ENCODE results near the gene HNF4A.

HNF4A gene

DNA sequence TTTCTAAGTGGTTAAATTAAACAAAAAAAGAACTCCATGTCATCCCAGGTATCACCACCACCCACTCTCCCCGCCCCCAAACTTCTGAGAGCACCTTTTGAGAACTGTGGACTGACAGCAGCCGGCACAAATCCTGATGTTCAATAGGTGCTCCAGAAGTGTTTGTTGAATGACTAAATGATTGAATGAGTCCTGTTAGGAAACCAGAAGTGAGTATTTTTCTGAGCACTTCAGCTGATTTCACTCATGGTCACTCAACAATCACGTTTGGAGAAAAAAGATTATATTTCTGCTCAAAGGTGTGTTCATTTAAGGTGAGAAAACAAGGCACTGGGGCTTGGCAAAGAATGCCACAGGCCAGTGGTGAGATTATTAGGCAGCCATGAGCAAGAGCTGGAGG is 6.2 kb upstream of the HNF4A start:
- H3K9ac ChIP-seq (ENCODE audit: low read depth, low read length): no peak overlapping the region

DNA sequence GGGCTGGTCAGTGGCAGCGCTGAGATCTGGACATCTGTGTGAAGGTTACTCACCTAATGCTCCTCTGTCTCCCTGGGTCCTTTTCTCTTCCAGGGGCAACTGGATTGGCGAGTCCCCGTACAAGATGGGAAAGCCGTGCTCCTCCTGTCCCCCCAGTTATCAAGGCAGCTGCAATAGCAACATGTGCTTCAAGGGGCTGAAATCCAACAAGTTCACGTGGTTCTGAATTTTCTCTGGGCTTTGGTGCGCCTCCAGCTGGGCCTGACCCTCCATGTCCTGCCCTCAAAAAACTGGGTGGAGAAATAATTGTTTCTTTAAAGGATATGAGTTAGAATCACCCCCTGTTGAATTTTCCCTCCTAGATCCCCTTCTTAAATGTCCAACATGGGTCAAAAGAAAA is 4.9 kb upstream of the HNF4A start:
- no peak overlapping the region for H3K9ac ChIP-seq (ENCODE audit: low read depth, low read length)
- H3K9me3 ChIP-seq (ENCODE audit: insufficient read depth, low read depth, low read length): no peaks in the 10 kb centered on the region
- no peak overlapping the region for H3K4me3 ChIP-seq (ENCODE audit: low read length)
- H3K27me3 ChIP-seq (ENCODE audit: insufficient read depth, low read length): no peaks in the 10 kb centered on the region
- H3K4me1 ChIP-seq (ENCODE audit: insufficient read depth, low read length): peaks cover 3% of the 10 kb centered on the region; the same call in 1 of the 2 replicates
- H3K36me3 ChIP-seq (ENCODE audit: insufficient read depth, low read depth, low read length): no peaks in the 10 kb centered on the region
- H3K27ac ChIP-seq (ENCODE audit: low read length): no peak overlapping the region

More for the DNA sequence above, 6.2 kb upstream of the HNF4A start:
- Histone ChIP-seq H3K36me3 (ENCODE audit: insufficient read depth, low read depth, low read length) (no peaks in the 10 kb centered on the region), H3K27me3 (ENCODE audit: insufficient read depth, low read length) (no peaks in the 10 kb centered on the region), H3K4me1 (ENCODE audit: insufficient read depth, low read length) (peaks cover 3% of the 10 kb centered on the region; the same call in 1 of the 2 replicates), H3K27ac (ENCODE audit: low read length) (no peak overlapping the region), H3K4me3 (ENCODE audit: low read length) (no peak overlapping the region), H3K9me3 (ENCODE audit: insufficient read depth, low read depth, low read length) (no peaks in the 10 kb centered on the region)

DNA sequence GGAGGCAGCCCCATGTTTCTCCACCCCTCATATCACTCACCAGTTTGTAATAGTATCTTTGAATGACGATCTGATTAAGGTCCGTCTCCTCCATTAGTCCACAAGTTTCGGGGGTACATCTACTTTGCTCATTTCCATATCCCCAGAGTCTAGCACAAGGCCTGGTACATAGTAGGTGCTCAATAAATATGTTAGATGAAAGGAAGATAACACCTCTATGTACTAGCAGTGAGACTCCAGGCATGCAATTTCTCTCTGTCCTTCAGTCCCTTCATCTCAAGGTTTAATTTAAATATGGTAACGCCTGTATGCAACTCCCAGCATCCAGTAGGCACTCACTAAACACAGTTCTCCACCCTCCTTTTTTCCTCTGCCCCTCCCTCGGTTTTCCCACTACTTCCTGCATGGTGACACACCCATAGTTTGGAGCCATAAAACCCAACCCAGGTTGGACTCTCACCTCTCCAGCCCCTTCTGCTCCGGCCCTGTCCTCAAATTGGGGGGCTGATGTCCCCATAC is 461 bp upstream of the HNF4A start:
- Histone ChIP-seq H3K9ac (ENCODE audit: low read depth, low read length) (no peak overlapping the region), H3K36me3 (ENCODE audit: insufficient read depth, low read depth, low read length) (no peaks in the 10 kb centered on the region), H3K27ac (ENCODE audit: low read length) (no peak overlapping the region), H3K4me3 (ENCODE audit: low read length) (no peak overlapping the region), H3K4me1 (ENCODE audit: insufficient read depth, low read length) (peaks cover 3% of the 10 kb centered on the region; the same call in 1 of the 2 replicates), H3K9me3 (ENCODE audit: insufficient read depth, low read depth, low read length) (no peaks in the 10 kb centered on the region), H3K27me3 (ENCODE audit: insufficient read depth, low read length) (no peaks in the 10 kb centered on the region)

DNA sequence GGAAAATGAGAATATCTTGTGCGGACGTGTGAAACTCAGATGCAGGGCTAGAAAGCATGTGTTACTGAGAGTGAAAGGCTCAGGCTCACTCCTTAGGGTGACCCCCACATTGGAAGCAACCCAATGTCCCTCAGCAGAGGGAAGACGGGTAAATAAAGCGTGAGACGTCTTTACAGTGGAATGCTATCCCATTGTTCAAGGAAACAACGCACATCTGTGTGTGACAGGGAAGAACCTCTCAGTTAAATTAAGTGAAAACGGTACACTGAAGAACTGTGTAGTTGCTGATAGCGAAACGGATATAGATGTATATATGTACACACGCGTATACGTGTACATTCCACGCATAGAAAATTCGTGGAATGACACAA is 839 bp downstream of the HNF4A start:
- peaks cover 3% of the 10 kb centered on the region; the same call in 1 of the 2 replicates for H3K4me1 ChIP-seq (ENCODE audit: insufficient read depth, low read length)
- no peaks in the 10 kb centered on the region for H3K27me3 ChIP-seq (ENCODE audit: insufficient read depth, low read length)
- no peaks in the 10 kb centered on the region for H3K9me3 ChIP-seq (ENCODE audit: insufficient read depth, low read depth, low read length)
- H3K27ac ChIP-seq (ENCODE audit: low read length): no peak overlapping the region
- no peak overlapping the region for H3K9ac ChIP-seq (ENCODE audit: low read depth, low read length)
- H3K36me3 ChIP-seq (ENCODE audit: insufficient read depth, low read depth, low read length): no peaks in the 10 kb centered on the region
- no peak overlapping the region for H3K4me3 ChIP-seq (ENCODE audit: low read length)

DNA sequence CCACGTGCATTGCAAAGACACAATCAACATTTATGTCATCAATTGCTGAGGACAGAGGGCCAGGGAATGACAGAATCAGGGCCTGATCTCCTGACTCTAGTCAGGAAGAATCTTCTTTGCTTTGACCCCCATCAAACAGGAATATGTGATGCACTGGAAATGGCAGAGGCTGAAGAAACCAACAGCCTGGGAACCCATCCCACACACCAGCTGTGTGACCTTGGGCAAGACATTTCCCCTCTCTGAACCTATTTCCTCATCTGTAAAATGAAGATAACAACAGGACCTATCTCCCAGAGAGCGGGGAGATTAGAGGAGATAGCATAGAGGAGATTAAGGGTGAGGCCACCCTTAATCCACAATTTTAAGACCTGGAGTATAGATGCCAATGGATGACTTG is 1.5 kb downstream of the HNF4A start:
- Histone ChIP-seq H3K9ac (ENCODE audit: low read depth, low read length) (no peak overlapping the region), H3K36me3 (ENCODE audit: insufficient read depth, low read depth, low read length) (no peaks in the 10 kb centered on the region), H3K4me3 (ENCODE audit: low read length) (no peak overlapping the region), H3K27me3 (ENCODE audit: insufficient read depth, low read length) (no peaks in the 10 kb centered on the region), H3K27ac (ENCODE audit: low read length) (no peak overlapping the region), H3K4me1 (ENCODE audit: insufficient read depth, low read length) (peaks cover 2% of the 10 kb centered on the region; the same call in 1 of the 2 replicates), H3K9me3 (ENCODE audit: insufficient read depth, low read depth, low read length) (no peaks in the 10 kb centered on the region)

DNA sequence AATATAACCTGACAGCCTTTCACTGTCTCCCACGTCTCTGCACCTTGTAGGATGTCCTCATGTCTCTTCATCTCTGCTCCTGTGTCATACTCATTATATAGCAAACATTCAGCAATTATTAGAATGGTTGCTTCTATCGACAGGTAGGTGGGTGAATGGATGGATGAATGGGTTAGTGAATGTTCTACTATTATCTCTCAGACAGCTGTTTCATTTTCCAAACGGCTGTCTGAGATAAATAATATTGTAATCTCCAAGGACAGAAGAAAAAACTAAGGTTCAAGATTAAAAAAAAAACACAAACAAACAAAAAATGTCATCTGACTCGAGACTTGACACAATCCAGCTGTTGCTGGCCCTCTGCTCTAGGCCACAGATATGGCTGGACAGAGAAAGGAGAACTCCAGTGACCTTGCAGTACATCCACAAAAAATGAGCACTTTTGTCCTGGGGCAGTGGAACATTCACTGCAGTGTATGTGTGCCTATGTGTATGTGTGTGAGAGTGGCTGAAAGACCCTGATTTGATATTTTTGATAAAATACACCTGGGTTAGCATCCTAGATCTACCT is 2.1 kb downstream of the HNF4A start:
- no peaks in the 10 kb centered on the region for H3K4me1 ChIP-seq (ENCODE audit: insufficient read depth, low read length)
- H3K36me3 ChIP-seq (ENCODE audit: insufficient read depth, low read depth, low read length): no peaks in the 10 kb centered on the region
- no peak overlapping the region for H3K27ac ChIP-seq (ENCODE audit: low read length)
- no peak overlapping the region for H3K9ac ChIP-seq (ENCODE audit: low read depth, low read length)
- H3K4me3 ChIP-seq (ENCODE audit: low read length): no peak overlapping the region
- H3K9me3 ChIP-seq (ENCODE audit: insufficient read depth, low read depth, low read length): no peaks in the 10 kb centered on the region
- no peaks in the 10 kb centered on the region for H3K27me3 ChIP-seq (ENCODE audit: insufficient read depth, low read length)

DNA sequence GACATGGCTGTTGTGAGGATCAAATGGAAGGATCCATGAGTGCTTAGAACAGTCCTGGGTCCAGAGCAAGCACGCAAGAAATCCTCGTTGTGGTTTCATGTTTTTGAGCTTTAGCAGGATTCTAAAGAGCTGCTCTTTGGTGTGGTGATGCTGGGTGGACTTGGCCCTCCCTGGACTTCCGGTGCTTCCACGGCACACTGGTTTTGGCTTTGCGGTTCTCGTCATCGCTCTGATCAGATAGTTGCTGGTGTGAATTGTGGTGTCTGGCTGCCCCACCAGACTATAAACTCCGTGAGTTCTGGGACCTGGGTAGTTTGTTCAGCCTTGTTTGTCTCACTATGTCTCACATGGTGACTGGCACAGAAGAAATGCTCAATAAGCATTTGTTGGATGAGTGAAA is 3.3 kb downstream of the HNF4A start:
- no peak overlapping the region for H3K27ac ChIP-seq (ENCODE audit: low read length)
- H3K9me3 ChIP-seq (ENCODE audit: insufficient read depth, low read depth, low read length): no peaks in the 10 kb centered on the region
- no peaks in the 10 kb centered on the region for H3K36me3 ChIP-seq (ENCODE audit: insufficient read depth, low read depth, low read length)
- no peaks in the 10 kb centered on the region for H3K4me1 ChIP-seq (ENCODE audit: insufficient read depth, low read length)
- no peak overlapping the region for H3K4me3 ChIP-seq (ENCODE audit: low read length)
- H3K9ac ChIP-seq (ENCODE audit: low read depth, low read length): no peak overlapping the region
- H3K27me3 ChIP-seq (ENCODE audit: insufficient read depth, low read length): no peaks in the 10 kb centered on the region

DNA sequence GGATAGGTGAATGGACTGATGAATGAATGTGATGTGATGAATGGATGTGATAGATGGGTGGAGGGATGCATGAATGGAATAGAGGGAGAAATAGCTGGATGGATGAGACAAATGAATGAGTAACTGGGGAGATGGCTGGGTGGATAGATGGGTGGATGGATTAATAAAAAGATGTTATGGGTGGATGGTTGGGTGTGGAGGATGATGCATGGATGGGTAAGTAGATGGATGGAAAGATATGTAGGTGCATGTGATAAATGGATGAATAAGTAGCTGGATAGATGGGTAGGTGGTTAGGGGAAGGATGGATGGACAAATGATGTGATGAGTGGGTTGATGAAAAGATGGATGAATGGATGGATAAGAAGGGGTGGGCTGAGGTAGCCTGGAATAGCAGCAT is 4.7 kb downstream of the HNF4A start:
- no peaks in the 10 kb centered on the region for H3K27me3 ChIP-seq (ENCODE audit: insufficient read depth, low read length)
- H3K9ac ChIP-seq (ENCODE audit: low read depth, low read length): no peak overlapping the region
- H3K27ac ChIP-seq (ENCODE audit: low read length): no peak overlapping the region
- no peak overlapping the region for H3K4me3 ChIP-seq (ENCODE audit: low read length)
- H3K36me3 ChIP-seq (ENCODE audit: insufficient read depth, low read depth, low read length): no peaks in the 10 kb centered on the region
- no peaks in the 10 kb centered on the region for H3K9me3 ChIP-seq (ENCODE audit: insufficient read depth, low read depth, low read length)
- H3K4me1 ChIP-seq (ENCODE audit: insufficient read depth, low read length): no peaks in the 10 kb centered on the region

DNA sequence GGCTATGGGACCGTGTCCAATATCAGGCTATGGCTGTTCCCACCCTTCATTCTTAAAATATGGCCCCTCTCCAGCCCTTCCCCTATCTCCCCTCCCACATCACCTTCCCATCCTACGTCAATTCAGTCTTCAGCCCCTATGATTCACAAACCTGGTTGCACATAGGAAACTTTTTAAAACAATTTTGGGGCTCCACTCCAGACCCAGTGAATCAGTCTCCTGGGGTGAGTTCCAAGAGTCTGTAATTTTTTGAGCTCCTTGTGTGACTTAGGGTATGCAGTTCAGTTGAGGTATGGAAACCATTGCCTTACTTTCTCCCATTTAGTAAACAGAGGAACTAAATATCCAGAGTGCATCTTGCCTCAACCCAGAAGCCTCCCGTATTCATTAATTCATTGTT is 5.5 kb downstream of the HNF4A start:
- Histone ChIP-seq H3K9ac (ENCODE audit: low read depth, low read length) (no peak overlapping the region), H3K9me3 (ENCODE audit: insufficient read depth, low read depth, low read length) (no peaks in the 10 kb centered on the region), H3K36me3 (ENCODE audit: insufficient read depth, low read depth, low read length) (no peaks in the 10 kb centered on the region), H3K27ac (ENCODE audit: low read length) (no peak overlapping the region), H3K4me1 (ENCODE audit: insufficient read depth, low read length) (no peaks in the 10 kb centered on the region), H3K4me3 (ENCODE audit: low read length) (no peak overlapping the region), H3K27me3 (ENCODE audit: insufficient read depth, low read length) (no peaks in the 10 kb centered on the region)

DNA sequence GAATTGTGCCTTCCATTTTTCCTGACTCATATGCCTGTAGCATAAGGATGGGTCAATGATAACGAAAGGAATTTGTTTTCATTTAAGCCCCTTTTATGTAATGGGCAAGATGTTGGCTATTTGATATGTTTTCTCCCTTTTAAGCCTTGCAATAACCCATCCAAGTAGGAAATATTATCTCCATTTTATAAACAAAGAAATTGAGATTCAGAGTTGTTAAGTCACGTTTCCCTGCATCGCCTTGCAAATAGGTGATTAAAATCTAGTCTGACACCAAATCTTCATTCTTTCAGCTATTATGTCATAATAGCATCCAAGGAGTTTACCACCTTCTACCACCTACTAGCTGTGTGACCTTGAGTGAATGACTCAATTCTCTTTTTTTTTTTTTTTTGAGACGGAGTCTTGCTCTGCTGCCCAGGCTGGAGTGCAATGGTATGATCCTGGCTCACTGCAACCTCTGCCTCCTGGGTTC is 7.0 kb downstream of the HNF4A start:
- H3K36me3 ChIP-seq (ENCODE audit: insufficient read depth, low read depth, low read length): no peaks in the 10 kb centered on the region
- H3K9ac ChIP-seq (ENCODE audit: low read depth, low read length): no peak overlapping the region
- no peak overlapping the region for H3K27ac ChIP-seq (ENCODE audit: low read length)
- no peaks in the 10 kb centered on the region for H3K4me1 ChIP-seq (ENCODE audit: insufficient read depth, low read length)
- H3K4me3 ChIP-seq (ENCODE audit: low read length): no peak overlapping the region
- no peaks in the 10 kb centered on the region for H3K9me3 ChIP-seq (ENCODE audit: insufficient read depth, low read depth, low read length)
- no peaks in the 10 kb centered on the region for H3K27me3 ChIP-seq (ENCODE audit: insufficient read depth, low read length)

DNA sequence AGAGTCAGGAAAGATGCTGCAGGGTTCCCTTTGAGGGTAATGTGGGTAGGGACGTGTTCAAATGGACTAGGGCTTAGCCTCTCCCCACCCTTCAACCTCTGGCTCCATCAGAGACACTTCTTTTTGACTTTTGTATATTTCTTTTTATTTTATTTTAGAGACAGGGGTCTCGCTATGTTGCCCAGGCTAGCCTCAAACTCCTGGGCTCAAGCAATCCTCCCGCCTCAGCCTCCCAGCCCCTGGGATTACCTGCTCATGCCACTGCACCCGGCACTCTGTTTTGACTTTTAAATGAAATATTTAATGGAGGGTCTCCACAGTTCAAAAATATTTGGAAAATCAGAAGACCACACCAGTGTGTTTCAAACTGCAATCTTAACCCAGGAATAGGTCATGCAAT is 8.6 kb downstream of the HNF4A start:
- H3K9me3 ChIP-seq (ENCODE audit: insufficient read depth, low read depth, low read length): no peaks in the 10 kb centered on the region
- no peaks in the 10 kb centered on the region for H3K36me3 ChIP-seq (ENCODE audit: insufficient read depth, low read depth, low read length)
- no peaks in the 10 kb centered on the region for H3K27me3 ChIP-seq (ENCODE audit: insufficient read depth, low read length)
- no peak overlapping the region for H3K4me3 ChIP-seq (ENCODE audit: low read length)
- no peak overlapping the region for H3K9ac ChIP-seq (ENCODE audit: low read depth, low read length)
- H3K4me1 ChIP-seq (ENCODE audit: insufficient read depth, low read length): no peaks in the 10 kb centered on the region
- no peak overlapping the region for H3K27ac ChIP-seq (ENCODE audit: low read length)

DNA sequence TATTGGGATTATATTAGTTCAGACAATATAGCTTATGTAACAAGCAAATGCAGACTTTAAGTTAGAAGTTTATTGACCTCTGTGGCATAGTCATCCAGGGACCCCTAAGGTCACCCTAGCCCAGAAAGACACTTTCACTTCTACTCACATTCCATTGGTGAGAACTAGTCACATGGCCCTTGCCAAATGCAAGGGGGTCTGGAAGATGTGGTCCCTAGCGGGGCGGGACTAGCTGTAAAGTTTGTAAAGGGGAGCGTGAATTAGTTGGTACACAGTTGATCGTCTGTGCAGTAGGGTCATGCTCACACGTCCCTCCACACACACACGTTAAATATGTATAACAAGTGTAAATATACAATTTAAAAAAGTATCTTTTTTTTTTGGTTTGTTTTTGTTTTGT is 9.3 kb downstream of the HNF4A start:
- Histone ChIP-seq H3K4me3 (ENCODE audit: low read length) (no peak overlapping the region), H3K27me3 (ENCODE audit: insufficient read depth, low read length) (no peaks in the 10 kb centered on the region), H3K9me3 (ENCODE audit: insufficient read depth, low read depth, low read length) (no peaks in the 10 kb centered on the region), H3K9ac (ENCODE audit: low read depth, low read length) (no peak overlapping the region), H3K4me1 (ENCODE audit: insufficient read depth, low read length) (no peaks in the 10 kb centered on the region), H3K27ac (ENCODE audit: low read length) (no peak overlapping the region), H3K36me3 (ENCODE audit: insufficient read depth, low read depth, low read length) (no peaks in the 10 kb centered on the region)

All from iPS-20b (cell line).